ENCODE results near the gene GLT1D1.

- no peak for TF ChIP-seq CTCF (IDR thresholded peaks at IDR 0.05 in 4 of 5, conservative IDR thresholded peaks at IDR 0.05 in 1 of 5)
- TF ChIP-seq POLR2A (IDR thresholded peaks at IDR 0.05) = no peak
These were observed 89.7 kb downstream of the GLT1D1 start for GRCh38 chr12:128942960-128943477.

Data from gastrocnemius medialis (tissue), 4 donors.